BJ (cell line): Measurements from ENCODE around the gene F12. TPM values are rescaled to one million over a fixed set of nuclear protein-coding genes. Genes with fewer than 3 reads are reported as not detected.

ENCODE experiments used
- CTCF ChIA-PET: fragments of 350-600 bp; formaldehyde crosslinking; extraction: SDS; loops from one replicate; lab custom pipeline; 2021; ENCODE audit warnings: antibody characterized with exemption, inconsistent platforms; lab: Yijun Ruan, JAX
- POLR2A ChIA-PET: fragments of 300-600 bp; sonication (Branson Sonifier 250); formaldehyde crosslinking; extraction: SDS; loops from one replicate; lab custom pipeline; 2021; ENCODE audit warnings: antibody characterized with exemption; lab: Charles Lee
- DNase-seq: peaks from one replicate; pipeline ENCODE4 v3.0.0-alpha.2; 2011; ENCODE audit warnings: low read depth
- H3K27me3 ChIP-seq: 2 replicates; pipeline ENCODE4 v1.6.0; 2011; ENCODE audit warnings: low read length; ENCODE audit not compliant: control insufficient read depth, insufficient read depth
- H3K36me3 ChIP-seq: 2 replicates; pipeline ENCODE4 v1.5.1; 2011; ENCODE audit warnings: low read length; ENCODE audit not compliant: control insufficient read depth, insufficient read depth
- H3K4me3 ChIP-seq: 2 replicates; pipeline ENCODE4 v1.5.1; 2011; ENCODE audit warnings: low read depth, mild to moderate bottlenecking, control low read depth, low read length
- polyA plus RNA-seq: library from polyadenylated mRNA; depleted of rRNA; stranded (reverse); fragments of >200 nt; gene quantifications from 2 replicates; pipeline ENCODE4 v1.2.3, GENCODE V29; 2011
- TF ChIP-seq, protein P1 (sequence below): IDR thresholded peaks from 2 replicates; pipeline ENCODE4 v1.5.1; 2011; ENCODE audit warnings: low read depth, mild to moderate bottlenecking, control low read depth, inconsistent platforms, low read length, moderate library complexity; ENCODE audit not compliant: insufficient read depth

Gene F12
- polyA plus RNA-seq, 1 experiment = 0.69 TPM

DNA sequence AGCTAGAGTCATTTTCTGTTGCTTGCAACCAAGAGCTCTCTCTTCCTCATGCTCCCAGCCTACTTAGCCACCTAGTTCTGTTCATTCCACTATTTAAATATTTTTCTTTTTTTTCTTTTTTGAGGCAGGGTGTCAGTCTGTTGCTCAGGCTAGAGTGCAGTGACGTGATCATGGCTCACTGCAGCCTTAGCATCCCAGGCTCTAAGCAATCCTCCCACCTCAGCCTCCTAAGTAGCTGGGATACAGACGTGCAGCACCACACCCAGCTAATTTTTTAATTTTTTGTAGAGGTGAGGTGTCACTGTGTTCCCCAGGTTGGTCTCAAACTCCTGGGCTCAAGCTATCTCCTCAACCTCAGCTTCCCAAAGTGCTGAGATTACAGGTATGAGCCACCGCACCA is 5.1 kb upstream of the F12 start:
- no peaks in the 10 kb centered on the region for H3K36me3 ChIP-seq
- ChIA-PET CTCF (interaction anchor here (1.1 to 8.7 kb wide), 5 partner anchors 9 to 39 kb away, joined by 3 to 89 read pairs (median 5); no protein-coding TSS in a partner anchor), POLR2A (no interaction called here)
- peaks cover 7% of the 10 kb centered on the region for H3K27me3 ChIP-seq
- H3K4me3 ChIP-seq = no peak overlapping the region
- no peak for DNase-seq
- TF ChIP-seq, protein P1, sequence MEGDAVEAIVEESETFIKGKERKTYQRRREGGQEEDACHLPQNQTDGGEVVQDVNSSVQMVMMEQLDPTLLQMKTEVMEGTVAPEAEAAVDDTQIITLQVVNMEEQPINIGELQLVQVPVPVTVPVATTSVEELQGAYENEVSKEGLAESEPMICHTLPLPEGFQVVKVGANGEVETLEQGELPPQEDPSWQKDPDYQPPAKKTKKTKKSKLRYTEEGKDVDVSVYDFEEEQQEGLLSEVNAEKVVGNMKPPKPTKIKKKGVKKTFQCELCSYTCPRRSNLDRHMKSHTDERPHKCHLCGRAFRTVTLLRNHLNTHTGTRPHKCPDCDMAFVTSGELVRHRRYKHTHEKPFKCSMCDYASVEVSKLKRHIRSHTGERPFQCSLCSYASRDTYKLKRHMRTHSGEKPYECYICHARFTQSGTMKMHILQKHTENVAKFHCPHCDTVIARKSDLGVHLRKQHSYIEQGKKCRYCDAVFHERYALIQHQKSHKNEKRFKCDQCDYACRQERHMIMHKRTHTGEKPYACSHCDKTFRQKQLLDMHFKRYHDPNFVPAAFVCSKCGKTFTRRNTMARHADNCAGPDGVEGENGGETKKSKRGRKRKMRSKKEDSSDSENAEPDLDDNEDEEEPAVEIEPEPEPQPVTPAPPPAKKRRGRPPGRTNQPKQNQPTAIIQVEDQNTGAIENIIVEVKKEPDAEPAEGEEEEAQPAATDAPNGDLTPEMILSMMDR = no peak

DNA sequence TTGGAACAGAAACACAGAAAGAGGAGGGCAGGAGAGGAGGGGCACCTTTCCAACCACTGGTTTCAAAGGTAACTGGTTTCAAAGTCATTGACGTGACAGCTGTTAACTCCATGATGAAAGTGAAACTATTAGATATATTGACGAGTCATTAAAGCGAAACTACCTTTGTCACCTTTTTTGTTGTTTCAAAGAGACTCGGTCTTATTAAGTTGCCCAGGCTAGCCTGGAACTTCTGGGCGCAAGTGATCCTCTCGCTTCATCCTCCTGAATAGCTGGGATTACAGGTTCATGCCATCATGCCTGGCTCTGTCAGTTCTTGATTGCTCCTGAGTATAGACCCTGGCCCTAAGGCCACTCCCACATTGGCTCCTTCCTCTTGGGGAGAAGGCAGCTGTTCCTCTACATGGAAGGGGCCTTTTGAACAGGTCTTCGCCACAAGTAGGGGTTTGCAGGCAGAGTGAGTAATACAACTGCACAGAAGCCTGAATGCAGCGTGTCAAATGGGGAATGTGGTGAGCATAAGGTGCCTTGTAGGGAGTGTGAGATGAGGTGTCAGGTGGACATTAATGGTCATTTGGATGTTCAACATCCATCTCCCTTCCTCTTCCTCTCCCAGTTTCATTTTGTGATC is 3.4 kb upstream of the F12 start:
- H3K27me3 ChIP-seq = peaks cover 9% of the 10 kb centered on the region
- no peaks in the 10 kb centered on the region for H3K36me3 ChIP-seq
- no peak for DNase-seq
- TF ChIP-seq, protein P1 = no peak
- POLR2A ChIA-PET = no interaction called here
- H3K4me3 ChIP-seq = no peak overlapping the region
- CTCF ChIA-PET = interaction anchor here (2.2 to 8.7 kb wide), 2 partner anchors 9 to 41 kb away, joined by 9 to 89 read pairs; no protein-coding TSS in a partner anchor

DNA sequence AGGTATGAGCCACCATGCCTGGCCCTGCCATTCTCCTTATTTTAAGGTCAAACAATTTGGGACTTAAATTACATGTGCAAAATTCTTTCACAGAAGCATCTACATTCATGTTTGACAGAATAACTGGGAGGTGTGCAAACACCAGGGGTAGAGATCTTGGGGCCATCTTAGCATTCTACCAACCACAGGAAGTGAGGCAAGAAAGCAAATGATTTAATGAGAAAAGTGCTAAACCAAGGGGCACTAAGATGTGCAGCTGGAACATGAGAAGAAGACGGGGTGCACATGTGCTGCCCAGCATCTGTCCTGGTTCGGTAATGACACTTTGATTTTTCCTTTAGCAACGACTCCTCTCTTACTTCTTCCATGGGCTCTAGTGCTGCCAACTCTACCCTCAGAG is 1.2 kb upstream of the F12 start:
- Histone ChIP-seq H3K4me3 (no peak overlapping the region), H3K27me3 (peaks cover 10% of the 10 kb centered on the region), H3K36me3 (no peaks in the 10 kb centered on the region)
- CTCF ChIA-PET = no interaction called here
- TF ChIP-seq, protein P1 = no peak
- no peak for DNase-seq
- POLR2A ChIA-PET = no interaction called here

DNA sequence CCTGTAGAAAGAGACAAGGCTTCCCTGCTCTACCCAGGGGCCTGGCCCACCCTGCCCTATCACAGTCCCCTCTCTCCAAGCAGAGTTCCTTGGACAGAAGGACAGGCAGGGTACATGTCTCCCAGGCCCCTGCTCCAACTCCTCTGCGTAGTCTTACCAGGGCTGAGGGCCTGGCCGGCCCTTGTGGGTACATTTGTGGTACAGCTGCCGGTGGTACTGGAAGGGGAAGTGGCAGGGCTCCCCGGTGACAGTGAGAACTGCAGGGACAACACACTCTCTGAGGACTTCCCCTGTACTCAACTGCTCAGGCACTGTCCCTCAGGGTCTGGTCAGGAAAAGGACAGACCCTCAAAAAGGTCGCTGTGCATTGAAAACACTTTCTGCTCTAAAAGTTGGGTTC is 3.6 kb downstream of the F12 start:
- POLR2A ChIA-PET = no interaction called here
- Histone ChIP-seq H3K27me3 (peaks cover 18% of the 10 kb centered on the region), H3K36me3 (no peaks in the 10 kb centered on the region), H3K4me3 (no peak overlapping the region)
- CTCF ChIA-PET = interaction anchor here (1.7 to 10.0 kb wide), 7 partner anchors 11 to 293 kb away, joined by 7 to 352 read pairs (median 61); partner anchors contain the start of gene PRR7
- DNase-seq = no peak
- TF ChIP-seq, protein P1 = no peak

DNA sequence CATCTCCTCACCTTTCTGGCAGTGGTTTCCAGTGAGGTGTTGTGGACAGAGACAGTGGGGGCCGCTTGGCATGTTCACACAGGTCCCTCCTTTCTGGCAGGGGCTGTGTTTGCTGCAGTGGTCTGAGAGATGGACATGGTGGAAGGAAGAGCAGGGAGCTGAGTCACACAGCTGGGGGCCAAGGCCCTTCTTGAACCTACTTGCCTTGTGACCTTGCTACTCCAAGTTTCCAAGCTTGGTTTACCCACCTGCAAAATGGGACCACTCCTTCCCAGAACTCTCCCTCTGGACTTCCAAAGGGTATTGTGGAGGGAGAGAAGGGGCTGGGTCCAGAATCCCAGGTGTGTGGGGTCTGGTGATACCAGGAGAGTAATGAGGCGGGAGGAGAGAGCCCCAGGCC is 4.1 kb downstream of the F12 start:
- POLR2A ChIA-PET = no interaction called here
- no peak for DNase-seq
- no peaks in the 10 kb centered on the region for H3K36me3 ChIP-seq
- CTCF ChIA-PET = interaction anchor here (0.7 to 10.0 kb wide), 14 partner anchors 11 to 292 kb away, joined by 3 to 352 read pairs (median 8); partner anchors contain the start of genes DDX41, GRK6, PDLIM7 and PRR7
- peaks cover 22% of the 10 kb centered on the region for H3K27me3 ChIP-seq
- TF ChIP-seq, protein P1 = no peak
- no peak overlapping the region for H3K4me3 ChIP-seq
